HepG2 (cell line): ENCODE data around the gene UST. TPM values are rescaled to one million over a fixed set of nuclear protein-coding genes. Genes with fewer than 3 reads are reported as not detected.
A peak's percentile ranks its signal among the peaks of the same experiment; 100 is the strongest.

Experiments used
- ADNP ChIP-seq: sonication (generic); formaldehyde crosslinking; IDR thresholded peaks from 2 replicates; pipeline ENCODE4 v1.4.0; 2020; ENCODE audit warnings: missing genetic modification reagents
- BCL6 ChIP-seq: IDR thresholded peaks from 2 replicates; pipeline ENCODE4 v1.6.1; 2016; ENCODE audit warnings: missing genetic modification reagents, missing compliant biosample characterization
- CENPBD1 ChIP-seq: sonication (generic); formaldehyde crosslinking; IDR thresholded peaks from 2 replicates; pipeline ENCODE4 v1.8.0; 2022; ENCODE audit warnings: missing genetic modification reagents, low read depth, mild to moderate bottlenecking, borderline replicate concordance
- CHCHD3 ChIP-seq: sonication (generic); formaldehyde crosslinking; IDR thresholded peaks from 2 replicates; pipeline ENCODE4 v1.8.0; 2022; ENCODE audit warnings: mild to moderate bottlenecking, missing genetic modification reagents, moderate library complexity
- CHD4 ChIP-seq: fragments of 200-600 bp; sonication (generic); IDR thresholded peaks from 2 replicates; pipeline ENCODE4 v1.7.0; 2017; ENCODE audit warnings: mild to moderate bottlenecking, low read length, borderline replicate concordance
- HBP1 ChIP-seq: IDR thresholded peaks from 2 replicates; pipeline ENCODE4 v1.6.1; 2016; ENCODE audit warnings: low read depth, control low read depth
- HINFP ChIP-seq: sonication (generic); formaldehyde crosslinking; IDR thresholded peaks from 2 replicates; pipeline ENCODE4 v1.4.0; 2020; ENCODE audit warnings: low read depth, mild to moderate bottlenecking, missing genetic modification reagents
- HNF1B ChIP-seq: sonication (generic); formaldehyde crosslinking; IDR thresholded peaks from 2 replicates; pipeline ENCODE4 v1.5.1; 2020; ENCODE audit warnings: mild to moderate bottlenecking, moderate library complexity, missing genetic modification reagents
- HNRNPH1 ChIP-seq: fragments of 200-400 bp; formaldehyde crosslinking; optimal IDR thresholded peaks from 2 replicates; pipeline ENCODE3; 2017; ENCODE audit warnings: mild to moderate bottlenecking, low read depth, low read length
- HNRNPK ChIP-seq: fragments of 200-400 bp; formaldehyde crosslinking; IDR thresholded peaks from 2 replicates; pipeline ENCODE4 v1.6.1; 2018; ENCODE audit warnings: low read length, low read depth, moderate library complexity, mild to moderate bottlenecking; ENCODE audit not compliant: poor library complexity, severe bottlenecking
- ISL2 ChIP-seq: sonication (generic); formaldehyde crosslinking; IDR thresholded peaks from 2 replicates; pipeline ENCODE4 v1.5.0; 2020; ENCODE audit warnings: missing genetic modification reagents
- MAFK ChIP-seq, 2 experiments: IDR thresholded peaks in 1 of 2; conservative IDR thresholded peaks in 1 of 2; 2 replicates each; pipeline ENCODE4 v1.6.1; 2011; ENCODE audit warnings: improper control_type of control experiment in 2 of 2, low read length in 2 of 2
- MIER2 ChIP-seq: IDR thresholded peaks from 2 replicates; pipeline ENCODE4 v1.6.1; 2016; ENCODE audit warnings: missing biosample characterization, missing genetic modification reagents
- NCOR1 ChIP-seq: fragments of 200-600 bp; sonication (generic); IDR thresholded peaks from 2 replicates; pipeline ENCODE4 v1.7.0; 2017; ENCODE audit warnings: antibody characterized with exemption, low read length, borderline replicate concordance
- SRF ChIP-seq: IDR thresholded peaks from 2 replicates; pipeline ENCODE4 v1.6.1; 2011; ENCODE audit warnings: mild to moderate bottlenecking, low read depth, low read length, moderate library complexity
- SRY ChIP-seq: sonication (generic); formaldehyde crosslinking; IDR thresholded peaks from 2 replicates; pipeline ENCODE4 v1.8.0; 2022; ENCODE audit warnings: mild to moderate bottlenecking, missing genetic modification reagents
- TEAD3 ChIP-seq: optimal IDR thresholded peaks from 2 replicates; pipeline ENCODE3; 2016; ENCODE audit warnings: borderline replicate concordance
- ZMAT3 ChIP-seq: sonication (generic); formaldehyde crosslinking; conservative IDR thresholded peaks from 2 replicates; pipeline ENCODE4 v1.7.0; 2021; ENCODE audit warnings: missing genetic modification reagents
- ZNF207 ChIP-seq: fragments of 450-650 bp; IDR thresholded peaks from 2 replicates; pipeline ENCODE4 v1.6.1; 2016; ENCODE audit warnings: antibody characterized with exemption, borderline replicate concordance
- ZNF558 ChIP-seq: sonication (generic); formaldehyde crosslinking; IDR thresholded peaks from 2 replicates; pipeline ENCODE4 v1.9.0; 2022; ENCODE audit warnings: mild to moderate bottlenecking, missing genetic modification reagents, borderline replicate concordance
- ZNF644 ChIP-seq: IDR thresholded peaks from 2 replicates; pipeline ENCODE4 v1.6.1; 2016; ENCODE audit warnings: low read depth
- ZNF770 ChIP-seq: sonication (generic); formaldehyde crosslinking; IDR thresholded peaks from 2 replicates; pipeline ENCODE4 v1.5.0; 2020; ENCODE audit warnings: mild to moderate bottlenecking, missing genetic modification reagents
- ZNF839 ChIP-seq: sonication (generic); formaldehyde crosslinking; IDR thresholded peaks from 2 replicates; pipeline ENCODE4 v1.4.0; 2020; ENCODE audit warnings: missing genetic modification reagents, mild to moderate bottlenecking, borderline replicate concordance
- polyA plus RNA-seq, 8 experiments: library from polyadenylated mRNA; depleted of rRNA in 3 of 8; stranded (reverse) in 7 of 8; unstranded in 1 of 8; fragments of >200 nt; fragmentation: Illumina TruSeq in 4 of 8; extraction: Trizol in 4 of 8; gene quantifications; 2 replicates each; pipeline versions ENCODE4 v1.2.1 to v1.2.3, GENCODE V29; 2011 to 2016; ENCODE audit warnings: low read depth in 4 of 8, missing spikeins in 1 of 8, mixed read lengths in 1 of 8; ENCODE audit not compliant: insufficient read depth in 1 of 8
- total RNA-seq, 5 experiments: library from RNA; depleted of rRNA; stranded (reverse); fragments of >200 nt; fragmentation: Illumina TruSeq; extraction: Trizol; gene quantifications; 2 replicates each; pipeline ENCODE4 v1.2.3, GENCODE V29; 2016; ENCODE audit warnings: low read depth in 1 of 5

The UST gene
- total and polyA plus RNA-seq, 2 of the 13 experiments (the other 11 are each of a cell fraction or from before 2014, with no cell fraction given): 0.27 TPM; not detected in 1

- TF ChIP-seq CENPBD1 (no peak), HBP1 (CRISPR knock-in tag) (no peak), HNRNPH1 (no peak), MAFK (conservative IDR thresholded peaks at IDR 0.05 in 1 of 2, IDR thresholded peaks at IDR 0.05 in 1 of 2; ENCODE audit: low read length in 2 of 2) (peak in 1 of 2 experiments; percentile 42; a peak in 2 of 4 replicates), HNRNPK (no peak), HNF1B (CRISPR knock-in tag) (0 out of 2 replicates have a peak, but pooled peaks have one; percentile 21), HINFP (no peak), CHCHD3 (no peak), ISL2 (CRISPR knock-in tag) (no peak), ADNP (peak; percentile 52; the same call in 1 of the 2 replicates), ZNF644 (no peak), NCOR1 (no peak), CHD4 (0 out of 2 replicates have a peak, but pooled peaks have one; percentile 61), ZNF558 (CRISPR knock-in tag) (no peak), SRY (CRISPR knock-in tag) (no peak), SRF (no peak), BCL6 (CRISPR knock-in tag) (no peak), ZNF207 (no peak), MIER2 (CRISPR knock-in tag) (no peak), ZNF839 (CRISPR knock-in tag) (no peak), ZNF770 (CRISPR knock-in tag) (no peak), TEAD3 (CRISPR knock-in tag) (no peak), ZMAT3 (CRISPR knock-in tag) (no peak)
These were observed 222.2 kb downstream of the UST start (continued) for GRCh38 chr6:148968771-148969602.
